ENCODE results near the gene FHOD3.

The FHOD3 gene

DNA sequence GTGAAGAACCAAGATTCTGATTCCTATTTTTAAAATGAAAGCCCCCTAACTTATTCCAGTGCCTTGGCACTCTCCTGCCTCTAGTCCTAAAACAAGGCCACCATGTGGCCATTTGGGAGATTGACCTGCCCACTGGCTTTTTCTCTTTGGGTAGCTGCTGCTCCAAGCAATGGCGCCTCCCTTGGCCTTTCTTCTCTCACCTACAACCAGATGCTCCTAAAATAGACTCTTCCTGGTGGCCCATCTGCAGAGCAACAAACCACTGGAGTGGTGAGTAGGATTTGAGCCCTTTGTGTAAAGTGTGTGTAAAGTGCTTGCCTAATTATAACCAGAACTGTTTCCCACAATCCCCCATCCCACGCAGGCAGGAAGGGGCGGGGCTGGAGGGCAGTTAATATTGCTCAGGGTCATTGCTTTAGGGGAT is 114.2 kb downstream of the FHOD3 start:
- DNase-seq (ENCODE audit: low spot score) = no peak

DNA sequence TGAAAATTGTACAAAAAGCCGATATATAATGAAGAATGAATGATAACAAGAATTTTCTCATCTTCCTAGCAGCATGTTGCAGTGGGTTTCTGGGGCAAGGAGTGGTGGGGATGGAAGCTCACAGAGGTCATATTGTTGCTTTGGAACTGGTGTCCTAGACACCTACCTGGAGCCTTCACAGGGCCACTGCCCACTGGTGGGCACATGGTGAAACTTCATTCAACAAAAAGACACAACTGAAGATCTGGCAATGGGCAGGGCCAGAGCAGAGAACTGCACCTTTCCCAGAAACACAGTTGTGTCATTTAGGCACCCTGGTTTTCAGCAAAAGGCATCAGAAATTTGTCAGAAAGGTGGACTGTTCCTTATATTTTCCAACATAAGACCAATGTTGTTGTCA is 115.3 kb downstream of the FHOD3 start:
- no peak for DNase-seq (ENCODE audit: low spot score)

DNA sequence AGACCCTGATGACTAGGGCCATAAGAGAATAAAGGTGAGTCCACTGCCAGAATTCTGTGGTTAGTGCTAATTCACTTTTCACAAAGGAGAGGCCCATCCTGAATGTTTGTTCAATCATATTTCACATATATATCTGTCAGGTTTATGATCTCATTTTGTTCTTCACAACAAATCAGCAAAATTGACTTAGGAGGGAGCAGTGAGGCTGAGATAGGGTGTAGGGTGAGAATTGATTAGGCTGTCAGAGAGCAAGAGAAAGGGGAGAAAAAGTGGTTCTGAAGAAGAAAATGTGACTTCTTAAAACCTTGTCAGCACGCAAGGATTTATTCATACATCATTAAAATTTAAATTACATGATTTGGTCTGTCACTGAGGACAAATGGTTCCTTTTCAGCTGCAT is 117.7 kb downstream of the FHOD3 start:
- DNase-seq (ENCODE audit: low spot score) = no peak

DNA sequence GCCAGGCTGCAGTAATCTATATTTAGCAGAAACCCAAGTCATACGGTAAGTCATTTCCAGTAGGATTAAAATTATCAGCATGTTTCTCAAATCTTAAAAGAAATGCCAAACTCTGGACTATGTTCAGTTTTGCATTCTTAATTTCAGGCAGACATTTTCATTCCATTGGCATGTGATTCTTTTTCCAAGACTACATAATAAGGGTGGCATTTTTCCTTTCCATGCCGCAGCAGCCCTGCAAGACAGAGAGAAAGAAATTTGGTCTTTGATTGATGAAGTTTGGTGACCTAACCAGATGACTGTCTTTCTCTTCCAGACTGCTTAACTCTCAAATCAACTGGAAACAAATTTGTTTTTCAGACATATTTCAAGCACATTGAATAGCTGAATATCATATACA is 118.1 kb downstream of the FHOD3 start:
- no peak for DNase-seq (ENCODE audit: low spot score)

DNA sequence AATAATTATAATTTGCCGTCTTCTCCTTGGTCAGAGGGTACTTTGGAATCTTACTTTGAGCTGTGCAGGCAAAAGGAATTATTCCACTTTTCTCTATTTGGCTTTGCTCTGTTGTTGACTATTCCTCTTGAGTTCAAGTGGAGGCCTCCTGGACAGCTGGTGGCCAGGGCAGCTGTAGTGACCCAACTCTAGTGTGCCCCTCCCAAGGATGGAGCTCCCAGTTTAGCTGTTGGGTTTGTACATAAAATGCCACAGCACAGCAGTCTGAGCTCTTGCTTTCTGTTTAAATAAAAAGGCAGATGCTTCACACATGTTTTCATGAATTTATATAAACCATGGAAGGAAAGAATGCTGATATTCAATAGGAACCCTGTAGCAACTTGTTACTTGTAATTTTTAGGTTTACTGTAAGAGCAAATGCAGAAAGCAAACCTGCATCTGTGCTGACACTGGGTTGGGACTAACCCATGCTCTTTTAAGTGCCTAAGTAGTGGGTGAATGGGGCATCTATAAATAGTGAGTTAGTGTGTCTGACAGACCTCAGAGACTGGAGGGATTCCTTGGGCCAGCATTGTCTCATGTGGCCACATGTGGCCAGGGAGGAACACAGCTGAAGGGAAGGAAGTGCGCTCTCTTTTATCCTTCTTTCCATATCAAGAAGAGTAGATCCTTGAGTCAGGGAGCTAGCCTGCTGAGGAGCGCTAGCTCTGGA is 121.8 kb downstream of the FHOD3 start:
- no peak for DNase-seq (ENCODE audit: low spot score)

DNA sequence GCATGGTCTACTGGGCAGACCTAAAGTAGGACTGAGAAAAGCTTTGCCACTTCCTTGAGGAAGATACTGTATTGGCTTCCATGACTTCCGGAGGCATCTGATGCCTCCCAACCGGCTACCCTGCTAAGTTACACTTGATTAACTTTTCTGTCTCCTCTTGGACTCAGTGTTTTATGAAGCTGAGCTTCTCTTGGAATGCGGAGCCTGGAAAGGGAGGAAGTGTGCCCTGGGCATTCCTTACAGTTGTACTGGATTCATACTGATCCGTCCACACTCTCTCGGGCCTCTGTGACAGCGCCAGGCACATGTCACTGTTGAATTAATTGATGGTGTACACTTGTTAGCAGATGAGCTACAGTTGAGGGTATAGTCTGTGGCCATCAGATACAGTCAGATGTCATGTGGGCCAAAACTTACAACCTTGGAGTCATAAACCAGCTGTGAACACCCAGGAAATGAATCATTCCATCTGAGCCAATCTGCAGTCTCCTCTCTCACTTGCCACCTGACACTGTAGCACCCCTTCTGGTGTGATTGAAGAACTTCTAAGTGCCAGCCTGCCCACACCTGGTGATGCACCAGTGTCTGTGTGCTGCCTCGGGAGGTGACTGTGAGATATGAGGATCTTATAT is 122.5 kb downstream of the FHOD3 start:
- DNase-seq (ENCODE audit: low spot score) = no peak

DNA sequence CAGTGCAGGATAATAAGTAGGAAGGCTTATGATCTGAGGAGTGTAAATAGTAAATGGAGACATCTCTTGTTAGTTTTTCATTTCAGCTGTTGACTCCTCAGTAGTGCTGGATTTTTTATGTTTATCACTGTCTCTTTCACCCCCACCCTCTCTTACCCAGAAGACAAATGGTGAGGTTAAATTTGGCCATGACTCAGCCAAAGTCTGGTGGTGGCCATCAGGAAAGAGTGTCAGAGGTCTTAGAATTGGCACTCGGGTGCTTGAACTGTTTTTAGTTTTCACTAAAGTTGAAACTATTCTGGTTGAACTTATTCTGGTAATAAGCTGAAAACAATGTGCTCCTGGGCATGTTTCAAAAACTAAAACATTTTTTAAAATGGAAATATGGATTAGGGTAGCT is 123.3 kb downstream of the FHOD3 start:
- no peak for DNase-seq (ENCODE audit: low spot score)

DNA sequence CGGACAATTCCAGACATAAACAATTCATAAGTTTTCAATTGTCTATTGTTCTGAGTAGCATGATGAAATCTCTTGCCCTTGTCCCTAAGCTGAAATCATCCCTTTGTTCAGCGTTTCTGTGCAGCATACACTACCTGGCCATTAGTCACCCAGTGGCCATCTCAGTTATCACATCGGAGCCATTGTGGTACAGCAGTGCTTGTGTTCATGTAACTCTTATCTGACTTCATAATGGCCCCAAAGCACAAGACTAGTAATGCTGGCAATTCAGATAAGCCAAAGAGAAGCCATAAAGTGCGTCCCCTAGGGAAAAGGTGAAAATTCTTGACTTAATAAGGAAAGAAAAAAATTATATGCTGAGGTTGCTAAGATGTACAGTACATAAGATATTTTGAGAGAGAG is 127.2 kb downstream of the FHOD3 start:
- DNase-seq (ENCODE audit: low spot score) = no peak

DNA sequence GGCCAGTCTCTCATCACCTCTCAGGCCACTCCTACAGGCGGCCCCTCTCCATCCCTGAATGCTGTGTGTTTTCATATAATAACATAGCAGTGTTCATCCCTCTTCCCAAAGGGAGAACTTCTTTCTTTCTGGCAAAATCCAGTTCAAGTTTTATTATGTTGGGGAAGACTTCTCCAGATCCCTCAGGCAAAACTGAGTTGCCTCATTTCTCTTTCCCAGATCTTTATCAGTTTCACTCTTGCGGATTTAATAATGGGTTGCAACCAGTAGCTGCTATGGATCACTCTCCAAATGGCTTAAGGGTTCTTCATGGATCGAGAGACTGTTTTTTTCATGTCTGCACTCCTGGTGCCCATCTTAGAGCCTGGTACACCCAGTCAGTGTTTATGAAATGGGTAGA is 129.9 kb downstream of the FHOD3 start:
- DNase-seq (ENCODE audit: low spot score) = no peak

DNA sequence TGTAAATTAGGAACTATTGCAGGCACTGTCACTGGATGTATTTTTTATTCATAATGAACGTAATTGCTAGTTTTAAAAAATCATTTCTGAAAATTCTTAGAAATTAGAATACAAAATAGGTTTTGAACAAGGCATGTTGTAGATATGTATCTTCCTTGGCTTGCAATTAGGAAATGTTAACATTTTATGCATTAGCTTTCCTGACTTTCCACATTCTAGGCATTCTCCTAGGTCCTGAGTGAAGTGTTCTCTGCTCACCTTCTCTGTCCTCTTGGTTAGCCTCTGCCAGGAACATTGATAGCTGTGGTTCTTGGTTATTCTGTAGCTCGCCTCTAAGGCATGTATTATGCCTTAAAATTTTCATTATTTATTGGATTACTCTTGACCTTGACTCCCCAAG is 130.3 kb downstream of the FHOD3 start:
- no peak for DNase-seq (ENCODE audit: low spot score)

DNA sequence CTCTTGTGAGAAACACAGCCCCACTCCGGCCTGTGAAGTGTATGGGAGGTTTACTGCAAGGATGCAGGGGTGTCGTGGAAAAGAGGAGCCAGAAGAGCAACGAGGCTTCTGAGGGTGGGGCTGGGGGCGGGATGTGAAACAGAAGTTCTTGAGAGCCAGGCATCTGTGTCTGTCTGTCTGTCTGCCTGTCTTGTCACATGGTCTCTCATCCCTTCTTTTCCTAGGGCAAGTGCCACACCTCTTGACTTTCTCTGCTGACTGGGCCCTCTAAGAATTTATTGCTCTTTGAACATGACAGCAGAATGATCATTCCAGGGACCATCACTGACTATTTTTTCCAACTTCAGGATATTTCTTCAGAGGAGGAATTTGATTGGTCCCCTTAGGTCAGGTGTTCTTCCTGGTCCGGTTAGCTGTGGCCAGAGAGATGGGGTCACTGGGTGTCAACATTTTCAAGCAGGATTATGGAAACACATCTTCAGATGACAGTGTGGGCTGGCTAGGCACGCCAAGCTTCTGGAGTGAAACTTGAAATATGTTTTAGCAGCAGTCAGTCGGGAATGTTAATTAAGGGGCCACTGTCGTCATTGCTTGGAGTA is 131.0 kb downstream of the FHOD3 start:
- DNase-seq (ENCODE audit: low spot score) = no peak

DNA sequence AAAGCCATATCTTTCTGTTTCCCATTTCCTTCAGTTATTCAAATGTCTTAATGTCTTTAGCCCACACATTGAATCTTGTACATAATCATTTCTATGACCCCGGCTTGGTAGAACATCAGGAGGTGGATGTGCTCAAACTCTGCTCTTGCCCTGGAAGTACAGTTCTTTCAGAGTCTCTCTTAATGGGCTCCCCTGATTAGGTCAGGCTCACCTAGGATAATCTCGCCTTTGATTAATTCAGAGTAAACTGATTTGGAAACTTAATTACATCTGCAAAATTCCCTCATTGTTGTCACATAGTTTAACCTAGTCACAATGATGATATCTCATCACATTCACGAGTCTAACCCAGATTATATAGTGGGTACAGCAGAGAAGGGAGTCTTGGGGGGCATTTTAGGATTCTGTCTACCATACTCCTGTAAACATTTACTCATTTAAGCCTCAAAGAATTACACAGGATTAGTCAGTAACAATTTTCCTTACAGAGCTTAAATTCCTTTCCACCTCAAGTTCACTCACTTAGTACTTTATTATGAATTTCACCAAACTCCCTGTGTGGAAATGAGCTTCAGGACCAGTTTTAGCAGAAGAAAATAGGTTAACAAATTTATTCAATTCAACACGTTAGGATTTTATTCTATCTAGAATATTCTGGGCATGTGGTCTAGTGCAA is 135.5 kb downstream of the FHOD3 start:
- no peak for DNase-seq (ENCODE audit: low spot score)

DNA sequence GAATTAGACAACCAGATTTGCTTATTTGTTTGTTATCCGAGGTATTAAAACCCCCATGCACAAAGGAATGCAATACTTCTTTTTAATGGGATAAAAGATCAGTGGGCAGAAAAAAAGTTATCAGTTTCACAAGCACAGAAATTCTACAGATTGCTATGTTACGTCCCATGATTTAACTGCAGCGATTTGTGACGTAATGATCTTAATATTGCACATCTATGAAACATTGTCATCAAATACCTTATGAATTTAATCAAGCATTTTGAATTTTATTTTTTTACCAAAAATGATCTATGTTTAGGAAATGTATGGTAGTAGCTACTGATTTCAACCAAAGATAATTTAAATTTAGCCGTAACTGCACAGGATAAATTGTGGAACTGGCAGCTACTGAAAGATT is 138.9 kb downstream of the FHOD3 start:
- no peak for DNase-seq (ENCODE audit: low spot score)

DNA sequence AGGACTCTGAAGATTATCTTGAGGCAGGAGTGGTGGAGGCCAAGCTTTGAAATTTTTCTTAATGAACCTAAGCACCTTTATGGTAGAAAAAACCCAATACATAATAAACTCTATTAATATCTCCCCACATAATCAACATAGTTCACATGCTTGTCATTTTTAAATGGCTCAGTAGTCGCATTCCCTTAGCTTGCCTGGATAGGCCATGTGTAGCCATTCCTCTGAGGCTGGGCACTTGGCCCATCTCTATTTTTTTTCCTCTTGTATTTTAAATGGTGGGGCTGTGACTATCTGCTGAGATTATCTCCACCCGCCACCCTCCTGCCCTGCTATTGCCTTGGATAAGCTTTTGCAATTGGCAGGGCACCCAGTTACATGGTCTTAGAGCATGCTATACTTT is 143.1 kb downstream of the FHOD3 start:
- no peak for DNase-seq (ENCODE audit: low spot score)

DNA sequence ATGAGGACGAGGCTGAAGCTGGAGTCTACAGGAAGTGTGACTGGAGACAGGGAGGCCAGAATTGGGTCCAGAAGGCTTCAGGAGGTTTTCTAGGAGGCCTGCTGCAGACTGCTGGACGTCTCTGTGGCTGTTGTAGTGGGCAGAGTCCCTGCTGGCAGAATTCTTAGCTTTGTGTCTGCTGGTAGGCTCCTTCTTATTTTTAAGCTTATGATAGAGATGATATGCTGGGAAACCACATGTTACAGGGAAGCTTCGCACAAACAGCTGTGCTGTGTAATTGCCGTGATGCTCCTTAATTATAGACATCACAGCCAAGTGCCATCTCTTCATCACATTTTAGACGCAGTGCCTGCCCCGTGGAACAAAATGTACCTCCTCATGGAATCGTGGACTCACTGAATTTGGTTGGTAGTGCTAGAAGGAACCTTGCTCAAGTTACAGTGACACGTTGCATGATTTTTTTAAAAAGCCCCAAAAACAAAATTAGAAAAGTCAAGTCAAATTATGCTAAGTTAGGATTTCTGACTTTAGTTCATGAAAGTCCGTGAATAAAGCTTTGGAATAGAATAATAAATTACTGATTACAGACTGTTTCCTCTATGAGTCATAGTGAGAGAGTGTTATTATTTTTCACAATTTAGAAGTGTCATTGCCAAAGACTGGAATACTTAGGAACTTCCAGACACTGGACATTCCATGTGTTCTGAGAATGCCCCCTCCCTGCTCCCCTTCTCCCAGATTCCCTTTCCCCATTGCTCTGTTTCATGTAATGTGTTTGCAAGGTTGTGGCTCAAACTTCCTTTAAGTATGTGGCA is 144.1 kb downstream of the FHOD3 start:
- no peak for DNase-seq (ENCODE audit: low spot score)

DNA sequence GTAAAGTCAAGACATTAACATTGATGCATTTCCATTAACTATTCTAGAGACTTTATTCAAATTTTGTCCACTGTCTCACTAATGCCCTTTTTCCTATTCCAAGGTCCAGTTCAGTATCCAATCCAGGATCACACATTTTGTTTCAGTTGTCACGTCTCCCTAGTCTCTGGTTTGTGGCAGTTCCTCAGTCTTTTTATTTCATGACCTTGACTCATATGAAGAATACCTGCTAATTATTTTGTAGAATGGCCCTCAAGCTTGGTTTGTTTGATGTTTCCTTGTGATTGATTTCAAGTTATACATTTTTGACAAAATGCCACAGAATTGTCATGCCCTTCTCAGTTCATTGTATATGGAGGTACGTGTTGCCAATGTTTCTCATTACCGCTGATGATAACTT is 145.2 kb downstream of the FHOD3 start:
- DNase-seq (ENCODE audit: low spot score) = no peak

DNA sequence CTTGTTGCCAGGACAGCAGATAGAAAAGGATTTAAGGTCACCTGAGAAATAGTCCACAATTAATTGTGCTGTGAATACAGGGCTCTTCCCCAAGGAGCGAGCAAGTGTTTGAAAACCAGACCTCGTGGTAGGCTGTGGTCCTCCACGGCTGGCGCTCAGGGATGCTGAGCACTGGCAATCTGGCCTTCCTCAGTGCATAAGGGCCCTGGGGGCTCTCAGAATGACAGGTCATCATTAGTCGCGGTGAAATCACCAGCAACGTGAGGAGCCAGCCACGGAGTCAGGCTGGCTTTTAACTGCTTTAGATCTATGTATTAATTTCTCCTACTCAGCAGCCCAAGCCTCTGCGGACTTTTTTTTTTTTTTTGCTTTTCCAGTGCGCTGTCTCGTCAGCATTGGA is 148.5 kb downstream of the FHOD3 start:
- DNase-seq (ENCODE audit: low spot score) = no peak

DNA sequence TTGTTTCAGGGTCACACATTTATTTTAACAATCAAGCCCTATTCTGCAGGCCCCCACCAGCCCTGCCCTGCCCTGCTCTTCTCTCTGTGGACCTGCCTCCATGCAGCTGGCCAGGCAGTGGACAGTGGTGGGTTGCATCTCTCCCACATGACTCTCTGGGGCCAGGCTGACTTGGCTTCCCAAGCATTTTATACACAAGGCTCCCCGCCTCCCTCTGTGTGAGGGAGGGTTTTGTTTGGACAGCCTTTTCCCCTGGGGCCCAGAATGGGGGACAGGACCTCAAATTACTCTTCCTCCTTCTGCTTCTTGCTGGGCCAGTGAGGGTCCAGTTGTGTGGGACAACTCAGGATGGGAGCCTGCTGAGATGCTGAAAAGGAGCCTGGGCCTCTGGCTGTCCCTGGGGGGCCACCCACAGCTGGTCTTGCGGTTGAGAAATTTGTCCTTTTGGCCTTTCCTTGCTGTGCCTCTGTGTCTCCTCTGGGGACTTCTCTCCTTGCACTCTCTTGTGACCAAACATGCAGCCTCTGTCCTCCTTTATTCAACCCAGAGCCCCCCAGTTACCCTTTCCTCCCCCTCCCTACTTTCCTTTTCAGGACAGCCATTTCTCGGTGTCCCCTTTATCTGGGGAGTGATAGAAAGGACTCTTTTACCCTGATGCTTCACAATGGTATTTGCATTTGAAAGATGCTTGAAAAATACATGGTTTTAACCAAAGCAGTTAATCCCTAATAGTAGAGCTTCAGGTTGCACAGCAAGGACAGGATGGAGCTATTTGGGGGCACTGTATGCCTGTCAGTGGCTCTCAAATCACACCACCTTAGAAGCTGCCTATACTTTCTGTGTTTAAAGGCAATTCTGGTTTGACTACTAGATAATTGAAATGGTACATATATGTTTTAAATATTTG is 151.1 kb downstream of the FHOD3 start:
- DNase-seq (ENCODE audit: low spot score) = no peak

DNA sequence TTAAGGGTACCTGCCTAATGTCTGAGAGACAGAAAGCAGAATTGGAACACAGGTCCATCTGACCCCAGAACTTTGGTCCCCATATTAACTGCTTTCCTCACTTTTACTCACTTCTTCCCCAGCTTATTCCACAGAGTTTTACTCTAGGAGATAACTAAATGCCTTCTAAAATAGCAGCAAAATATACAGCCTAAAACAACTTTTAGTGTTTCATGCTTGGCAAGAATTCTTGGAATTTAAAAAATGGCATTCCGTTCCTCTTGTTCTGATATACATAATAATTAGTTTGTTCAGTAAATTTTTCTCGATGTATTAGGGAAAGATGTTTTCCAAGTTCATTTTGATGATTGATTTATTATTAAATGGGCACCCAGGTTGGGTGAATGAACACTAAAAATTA is 151.9 kb downstream of the FHOD3 start:
- DNase-seq (ENCODE audit: low spot score) = no peak

DNA sequence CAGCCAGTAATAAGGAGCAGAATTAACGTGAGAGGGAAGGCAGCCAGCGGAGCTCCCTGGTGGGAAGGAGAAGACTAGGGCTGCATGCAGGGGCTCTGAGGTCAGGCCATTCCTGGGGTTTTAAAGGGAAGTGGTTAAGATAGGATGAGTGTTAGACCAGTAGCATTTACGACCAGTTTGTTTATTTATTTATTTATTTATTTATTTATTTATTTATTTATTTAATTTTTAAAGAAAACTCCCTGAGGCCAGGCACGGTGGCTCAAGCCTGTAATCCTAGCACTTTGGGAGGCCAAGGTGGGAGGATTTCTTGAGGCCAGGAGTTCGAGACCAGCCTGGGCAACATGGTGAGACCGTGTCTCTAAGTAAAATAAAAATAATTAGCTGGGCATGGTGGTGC is 152.8 kb downstream of the FHOD3 start:
- no peak for DNase-seq (ENCODE audit: low spot score)
